ENCODE data around the gene ZXDC.

DNA sequence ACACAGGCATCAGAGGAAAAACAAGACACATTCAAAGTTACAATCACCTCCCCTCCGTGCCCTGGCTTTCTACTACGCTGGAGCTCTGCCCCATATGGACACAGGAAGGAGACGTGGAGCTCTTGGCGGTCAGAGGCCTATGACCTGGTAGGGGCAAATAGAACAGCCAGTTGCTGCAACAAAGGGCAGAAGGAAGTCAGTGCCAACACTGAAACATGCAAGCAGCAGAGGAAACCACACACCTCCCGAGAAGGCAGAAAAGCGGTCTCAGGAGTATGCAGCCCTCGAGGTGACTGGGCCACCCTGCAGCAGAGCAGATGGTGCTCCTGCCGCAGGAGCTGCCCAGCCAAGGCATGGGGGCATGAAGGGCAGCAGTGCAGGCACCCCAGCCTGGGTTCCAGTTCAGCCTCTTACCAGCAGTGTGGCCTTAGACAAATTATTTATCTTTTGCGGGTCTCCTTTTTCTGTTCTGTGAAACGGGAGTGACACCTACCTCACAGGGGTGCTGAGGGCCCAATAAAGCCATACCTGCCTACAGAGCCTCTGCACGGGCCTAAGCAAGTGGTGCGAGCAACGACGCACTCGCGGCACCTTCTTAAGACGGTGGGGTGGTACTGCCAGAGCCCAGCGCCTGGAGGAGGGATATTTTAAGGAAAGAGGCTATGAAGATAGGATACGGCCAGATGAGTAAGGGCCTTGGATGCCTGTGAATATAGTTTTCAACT, 8.6 kb downstream of the ZXDC start:
- TF ChIP-seq TAF1 (IDR thresholded peaks at IDR 0.05; ENCODE audit: borderline replicate concordance, low read depth, low read length) (no peak), POLR2A (IDR thresholded peaks at IDR 0.05; ENCODE audit: low read depth, low read length) (no peak)

All from GM12892 (cell line).